ENCODE results near the gene RIPK3. TPM values are rescaled to one million over a fixed set of nuclear protein-coding genes. Genes with fewer than 3 reads are reported as not detected.

RIPK3 gene
- 0.35 and 0.51 TPM in 2 replicates for total RNA-seq

GRCh38 chr14:24339284-24340151, at the start of gene RIPK3:
RIPK3 (minus strand) TSS chr14:24339991; CDS start chr14:24339826, 165 bp downstream.

DNA sequence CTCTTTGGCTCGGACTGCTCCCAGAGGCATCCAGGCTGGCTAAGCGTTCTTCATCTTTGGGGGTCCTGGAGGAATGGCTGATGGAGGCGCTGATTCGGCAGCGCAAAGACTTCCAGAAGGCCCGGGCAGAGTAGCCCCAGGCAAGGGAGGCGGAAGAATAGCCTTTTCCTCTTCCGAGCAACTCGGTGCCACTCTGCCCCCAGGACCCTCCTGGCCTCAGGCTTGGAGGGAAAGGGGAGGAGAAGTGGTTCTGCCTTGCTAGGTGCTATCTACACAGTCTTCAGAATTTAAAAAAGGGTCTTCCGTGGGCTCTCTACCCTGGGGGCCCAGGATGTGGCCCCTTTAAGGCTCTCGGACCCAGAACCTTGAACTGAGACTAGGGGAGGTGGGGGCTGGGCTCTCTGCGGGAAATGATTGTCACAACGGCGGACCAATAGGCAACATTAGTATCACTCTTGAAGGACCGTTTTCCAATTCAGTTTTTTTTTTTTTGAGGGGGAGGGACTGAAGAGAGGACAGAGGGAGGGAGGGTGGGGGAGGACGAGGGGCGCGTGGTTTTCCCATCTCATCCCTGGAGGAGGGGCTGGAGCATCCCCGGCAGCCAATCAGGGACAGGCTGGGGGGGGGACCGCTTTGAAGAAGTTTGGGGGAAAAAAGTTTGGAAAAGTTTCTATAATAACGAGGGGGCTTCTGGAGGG, 27.9 kb upstream of the RIPK3 start, which contains the start of gene NFATC4:
Gene NFATC4 (plus strand): TSS at position 671 of the 698 bp plus-strand sequence. CDS start 157 bp downstream, outside the sequence.

GRCh38 chr14:24334431-24335291, 5.1 kb downstream of the RIPK3 start, which contains the start of gene ADCY4:
ADCY4 (minus strand) TSS chr14:24335071; CDS start chr14:24334652, 419 bp downstream.

GRCh38 chr14:24310646-24311604, 28.9 kb downstream of the RIPK3 start, which contains the start of gene LTB4R:
LTB4R (plus strand) TSS chr14:24311502; CDS start chr14:24315652, 4,150 bp downstream.

GRCh38 chr14:24309538-24310264, 30.1 kb downstream of the RIPK3 start, which contains the start of gene LTB4R2:
LTB4R2 (plus strand) TSS chr14:24310140; CDS start chr14:24310665, 525 bp downstream.

GRCh38 chr14:24307575-24308341, 32.0 kb downstream of the RIPK3 start, which contains the start of gene CIDEB:
CIDEB (minus strand) TSS chr14:24307977; CDS start chr14:24307858, 119 bp downstream.

DNA sequence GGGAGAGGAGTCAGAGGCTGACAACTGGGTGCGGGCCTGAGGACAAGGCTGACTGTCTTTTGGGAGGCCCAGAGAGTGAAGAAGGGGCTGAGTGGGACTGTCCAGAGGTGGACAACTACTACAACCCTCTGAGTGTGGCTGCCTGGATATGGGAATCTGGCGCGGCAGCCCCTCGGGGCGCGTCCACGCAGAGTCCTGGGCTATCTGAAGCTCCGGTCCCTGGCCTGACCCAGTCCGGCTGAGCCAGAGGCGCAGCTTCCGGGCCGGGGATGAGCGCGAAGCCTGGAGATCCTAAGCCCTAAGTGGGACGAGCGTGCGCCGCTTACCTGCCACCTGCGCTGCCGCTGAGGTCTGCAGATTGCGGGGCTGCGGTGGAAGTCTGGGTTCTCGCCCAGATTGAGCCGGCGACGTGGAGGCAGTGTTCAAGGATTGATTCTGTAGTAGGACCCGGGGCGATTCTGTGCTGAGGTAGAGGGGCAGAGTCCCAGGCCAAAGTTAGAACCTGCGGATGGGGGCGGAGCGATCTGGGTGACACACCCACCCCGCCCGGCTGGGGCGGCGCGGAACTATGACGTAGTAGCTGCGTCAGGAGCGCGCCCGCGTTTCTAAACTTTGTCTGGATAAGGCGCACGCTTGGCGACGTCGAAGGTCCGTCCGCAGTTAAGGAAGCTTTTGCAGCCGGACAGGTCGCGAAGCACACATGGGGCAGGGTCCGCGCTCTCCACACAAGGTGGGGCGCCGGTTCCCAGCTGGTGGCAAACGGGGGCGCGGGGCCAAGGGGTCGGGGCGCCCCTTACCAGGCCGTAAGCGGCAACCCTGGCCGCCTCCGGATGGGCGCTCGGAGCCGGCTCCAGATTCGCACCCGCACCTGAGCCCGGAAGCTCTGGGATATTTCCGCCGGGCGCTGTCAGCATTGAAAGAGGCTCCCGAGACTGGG, 40.3 kb downstream of the RIPK3 start, which contains the start of the genes DHRS1 and NOP9:
Gene DHRS1 (minus strand): TSS at position 526 of the 937 bp plus-strand sequence. CDS start 674 bp downstream, outside the sequence.
Gene NOP9 (plus strand): TSS at position 596 of the 937 bp plus-strand sequence. CDS start 105 bp downstream, at position 701.

Other genes starting within 250 kb of the RIPK3 start
- 29.8 TPM in 2 replicates for gene PCK2, start 245.7 kb downstream of the RIPK3 start, total RNA-seq
- 40.7 and 41.4 TPM in 2 replicates for gene DCAF11, start 225.2 kb downstream of the RIPK3 start, total RNA-seq
- gene NRL, start 225.0 kb downstream of the RIPK3 start, total RNA-seq: 0.12 and 3.7 TPM in 2 replicates
- gene FITM1, start 209.3 kb downstream of the RIPK3 start, total RNA-seq: 0.09 TPM in 1 of 2 replicates, not detected in the other
- gene PSME1, start 203.8 kb downstream of the RIPK3 start, total RNA-seq: 155 and 162 TPM in 2 replicates
- gene EMC9, start 198.4 kb downstream of the RIPK3 start, total RNA-seq: 10.2 and 11.3 TPM in 2 replicates
- gene PSME2, start 193.4 kb downstream of the RIPK3 start, total RNA-seq: 48.4 and 65.5 TPM in 2 replicates
- 44.8 and 49.7 TPM in 2 replicates for gene RNF31, start 192.5 kb downstream of the RIPK3 start, total RNA-seq
- 26.7 and 48.1 TPM in 2 replicates for gene IRF9, start 178.7 kb downstream of the RIPK3 start, total RNA-seq
- 15.1 and 18.4 TPM in 2 replicates for gene REC8, start 167.9 kb downstream of the RIPK3 start, total RNA-seq
- 23.9 and 28.9 TPM in 2 replicates for gene IPO4, start 151.2 kb downstream of the RIPK3 start, total RNA-seq
- gene TM9SF1, start 144.6 kb downstream of the RIPK3 start, total RNA-seq: 54.7 and 58.8 TPM in 2 replicates
- not detected in 2 replicates for gene TSSK4, start 134.3 kb downstream of the RIPK3 start, total RNA-seq
- 30.9 and 31.7 TPM in 2 replicates for gene CHMP4A, start 126.5 kb downstream of the RIPK3 start, total RNA-seq
- 16.2 and 17.8 TPM in 2 replicates for gene MDP1, start 123.9 kb downstream of the RIPK3 start, total RNA-seq
- gene NEDD8, start 107.6 kb downstream of the RIPK3 start, total RNA-seq: 140 and 180 TPM in 2 replicates
- 30.3 and 55.7 TPM in 2 replicates for gene GMPR2, start 107.1 kb downstream of the RIPK3 start, total RNA-seq
- 48.6 and 58.6 TPM in 2 replicates for gene TINF2, start 97.4 kb downstream of the RIPK3 start, total RNA-seq
- gene TGM1, start 76.8 kb downstream of the RIPK3 start, total RNA-seq: 1.0 and 7.9 TPM in 2 replicates
- gene RABGGTA, start 68.4 kb downstream of the RIPK3 start, total RNA-seq: 23.0 and 27.1 TPM in 2 replicates
- gene DHRS1, start 40.2 kb downstream of the RIPK3 start, total RNA-seq: 6.9 and 26.3 TPM in 2 replicates
- 10.9 and 11.0 TPM in 2 replicates for gene NOP9, start 40.1 kb downstream of the RIPK3 start, total RNA-seq
- 1.0 and 1.2 TPM in 2 replicates for gene CIDEB, start 32.0 kb downstream of the RIPK3 start, total RNA-seq
- 1.5 and 6.7 TPM in 2 replicates for gene LTB4R2, start 29.9 kb downstream of the RIPK3 start, total RNA-seq
- 2.1 and 4.5 TPM in 2 replicates for gene LTB4R, start 28.5 kb downstream of the RIPK3 start, total RNA-seq
- 0.26 and 2.1 TPM in 2 replicates for gene ADCY4, start 4.9 kb downstream of the RIPK3 start, total RNA-seq
- 59.5 and 83.0 TPM in 2 replicates for gene NFATC4, start 28.2 kb upstream of the RIPK3 start, total RNA-seq
- 24.0 and 31.4 TPM in 2 replicates for gene NYNRIN, start 59.0 kb upstream of the RIPK3 start, total RNA-seq
- 3.1 and 6.9 TPM in 2 replicates for gene CBLN3, start 89.7 kb upstream of the RIPK3 start, total RNA-seq
- 35.0 and 37.8 TPM in 2 replicates for gene KHNYN, start 90.0 kb upstream of the RIPK3 start, total RNA-seq
- gene SDR39U1, start 102.8 kb upstream of the RIPK3 start, total RNA-seq: 14.7 and 15.6 TPM in 2 replicates
- gene CMA1, start 168.3 kb upstream of the RIPK3 start, total RNA-seq: not detected in 2 replicates
- not detected in 2 replicates for gene CTSG, start 236.3 kb upstream of the RIPK3 start, total RNA-seq

Measured in pericardium fibroblast (primary cell).